ENCODE data around the gene ACBD7. TPM values are rescaled to one million over a fixed set of nuclear protein-coding genes. Genes with fewer than 3 reads are reported as not detected.
A peak's percentile ranks its signal among the peaks of the same experiment; 100 is the strongest.

The ACBD7 gene
- total and polyA plus RNA-seq, 2 donors (not counting 1 experiment from before 2014, with no cell fraction given) = 0.09 to 0.54 TPM

DNA sequence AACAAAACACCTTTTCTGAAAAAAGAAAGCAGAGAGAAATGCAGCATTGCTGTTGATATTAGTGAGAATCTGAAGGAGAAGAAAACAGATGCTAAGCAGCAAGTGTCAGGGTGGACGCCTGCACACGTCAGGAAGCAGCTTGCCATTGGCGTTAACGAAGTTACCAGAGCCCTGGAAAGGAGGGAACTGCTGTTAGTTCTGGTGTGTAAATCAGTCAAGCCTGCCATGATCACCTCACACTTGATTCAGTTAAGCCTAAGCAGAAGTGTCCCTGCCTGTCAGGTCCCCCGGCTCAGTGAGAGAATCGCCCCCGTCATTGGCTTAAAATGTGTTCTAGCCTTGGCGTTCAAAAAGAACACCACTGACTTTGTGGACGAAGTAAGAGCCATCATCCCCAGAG, 14.9 kb upstream of the ACBD7 start:
- H3K4me3 Mint-ChIP-seq = no peak overlapping the region
- Histone ChIP-seq H3K36me3 (replicated peaks in 1 of 2; ENCODE audit: control extremely low read depth in 1 of 2, control insufficient read depth in 1 of 2, extremely low read depth in 1 of 2, insufficient read depth in 2 of 2, low read length in 1 of 2) (peaks cover 9 to 58% of the 10 kb centered on the region in 2 experiments), H3K9ac (ENCODE audit: low read length) (no peak overlapping the region), H3K4me3 (ENCODE audit: control extremely low read depth in 1 of 5, extremely low read depth in 1 of 5, insufficient read depth in 1 of 5, low read depth in 2 of 5, low read length in 4 of 5) (no peak overlapping the region), H3K27ac (ENCODE audit: low read length in 2 of 2) (no peak overlapping the region), H4K20me1 (ENCODE audit: control insufficient read depth, insufficient read depth, low read length, poor library complexity, severe bottlenecking) (peaks cover 39% of the 10 kb centered on the region), H3K9me3 (ENCODE audit: control extremely low read depth in 1 of 3, control insufficient read depth in 2 of 3, insufficient read depth in 1 of 3, low read length in 2 of 3) (no peaks in the 10 kb centered on the region), H3K79me2 (ENCODE audit: control insufficient read depth, insufficient read depth, low read length) (peaks cover 39% of the 10 kb centered on the region), H2AFZ (ENCODE audit: insufficient read depth, low read depth, low read length, poor library complexity, severe bottlenecking) (no peak overlapping the region), H3K4me1 (ENCODE audit: control insufficient read depth in 2 of 2, insufficient read depth in 2 of 2, low read length in 2 of 2) (peaks cover 11 to 15% of the 10 kb centered on the region in 2 donors), H3K4me2 (replicated peaks; ENCODE audit: low read depth, low read length, poor library complexity, severe bottlenecking) (no peak overlapping the region), H3K27me3 (replicated peaks in 1 of 4; ENCODE audit: control extremely low read depth in 1 of 4, control insufficient read depth in 3 of 4, insufficient read depth in 4 of 4, low read length in 3 of 4) (no peaks in the 10 kb centered on the region)
- H3K27me3 Mint-ChIP-seq = no peaks in the 10 kb centered on the region
- ATAC-seq (ENCODE audit: low read depth) = no peak
- no peaks in the 10 kb centered on the region for H3K9me3 Mint-ChIP-seq (ENCODE audit: insufficient read depth)
- ChIA-PET CTCF (interaction anchor here (0.9 to 1.0 kb wide), 2 partner anchors 9 to 10 kb away, joined by 3 to 4 read pairs; no protein-coding TSS in a partner anchor), POLR2A (interaction anchor here (1.6 kb wide), 1 partner anchor 38 kb away, joined by 4 read pairs; no protein-coding TSS in a partner anchor)
- TF ChIP-seq CTCF (IDR thresholded peaks at IDR 0.05) = no peak
- TF ChIP-seq EZH2 (IDR thresholded peaks at IDR 0.05; ENCODE audit: borderline replicate concordance, insufficient read depth, low read depth, low read length, poor library complexity, severe bottlenecking) = no peak
- intact Hi-C loops (cut with micrococcal nuclease) = no loop called here
- no peak for DNase-seq
- 93% methylated on average over 9 of the region's 9 CpGs for WGBS (ENCODE audit: insufficient coverage)
- peaks cover 21% of the 10 kb centered on the region for H3K4me1 Mint-ChIP-seq
- peak overlapping the region; percentile 4 for H3K27ac Mint-ChIP-seq

DNA sequence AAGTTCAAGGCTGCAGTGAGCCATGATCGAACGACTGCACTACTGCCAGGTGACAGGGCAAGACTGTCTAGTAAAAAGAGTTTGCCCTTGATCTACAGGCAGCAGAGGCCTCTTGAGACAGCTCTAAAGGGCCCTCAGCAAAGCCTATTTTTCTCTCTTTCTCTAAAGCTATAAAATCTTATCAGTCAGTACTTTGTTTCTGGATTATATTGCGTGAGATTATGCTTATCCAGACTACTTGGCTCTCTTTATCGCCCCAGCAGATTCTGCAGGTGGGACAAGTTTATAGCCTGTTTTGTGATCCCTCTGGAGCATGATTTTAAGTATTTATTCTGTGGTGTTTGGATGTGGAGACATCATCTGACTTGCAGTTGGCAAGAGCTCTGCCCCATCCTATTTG, 11.3 kb upstream of the ACBD7 start:
- CTCF ChIA-PET = interaction anchor here (0.8 to 1.4 kb wide), 4 partner anchors 11 to 34 kb away, joined by 3 to 4 read pairs (median 3); no protein-coding TSS in a partner anchor
- intact Hi-C loops (cut with micrococcal nuclease) = no loop called here
- peaks cover 26% of the 10 kb centered on the region for H3K4me1 Mint-ChIP-seq

More for the DNA sequence above, 11.3 kb upstream of the ACBD7 start:
- Mint-ChIP-seq H3K4me3 (peak overlapping the region; percentile 9), H3K9me3 (ENCODE audit: insufficient read depth) (no peaks in the 10 kb centered on the region), H3K27me3 (no peaks in the 10 kb centered on the region), H3K27ac (no peak overlapping the region)
- Histone ChIP-seq H4K20me1 (ENCODE audit: control insufficient read depth, insufficient read depth, low read length, poor library complexity, severe bottlenecking) (peaks cover 41% of the 10 kb centered on the region), H3K36me3 (replicated peaks in 1 of 2; ENCODE audit: control extremely low read depth in 1 of 2, control insufficient read depth in 1 of 2, extremely low read depth in 1 of 2, insufficient read depth in 2 of 2, low read length in 1 of 2) (peaks cover 7 to 43% of the 10 kb centered on the region in 2 experiments), H3K79me2 (ENCODE audit: control insufficient read depth, insufficient read depth, low read length) (peaks cover 45% of the 10 kb centered on the region), H2AFZ (ENCODE audit: insufficient read depth, low read depth, low read length, poor library complexity, severe bottlenecking) (no peak overlapping the region), H3K9ac (ENCODE audit: low read length) (no peak overlapping the region), H3K27ac (ENCODE audit: low read length in 2 of 2) (peak overlapping the region in 1 of 2 donors; percentile 20), H3K27me3 (replicated peaks in 1 of 4; ENCODE audit: control extremely low read depth in 1 of 4, control insufficient read depth in 3 of 4, insufficient read depth in 4 of 4, low read length in 3 of 4) (no peaks in the 10 kb centered on the region), H3K4me1 (ENCODE audit: control insufficient read depth in 2 of 2, insufficient read depth in 2 of 2, low read length in 2 of 2) (peaks cover 23 to 27% of the 10 kb centered on the region in 2 donors), H3K9me3 (ENCODE audit: control extremely low read depth in 1 of 3, control insufficient read depth in 2 of 3, insufficient read depth in 1 of 3, low read length in 2 of 3) (no peaks in the 10 kb centered on the region), H3K4me2 (replicated peaks; ENCODE audit: low read depth, low read length, poor library complexity, severe bottlenecking) (no peak overlapping the region), H3K4me3 (ENCODE audit: control extremely low read depth in 1 of 5, extremely low read depth in 1 of 5, insufficient read depth in 1 of 5, low read depth in 2 of 5, low read length in 4 of 5) (no peak overlapping the region)
- POLR2A ChIA-PET = no interaction called here
- WGBS (ENCODE audit: insufficient coverage) = 95% methylated on average over 4 of the region's 4 CpGs
- DNase-seq = no peak
- no peak for TF ChIP-seq EZH2 (IDR thresholded peaks at IDR 0.05; ENCODE audit: borderline replicate concordance, insufficient read depth, low read depth, low read length, poor library complexity, severe bottlenecking)
- TF ChIP-seq CTCF (IDR thresholded peaks at IDR 0.05) = no peak
- ATAC-seq (ENCODE audit: low read depth) = no peak
